NOMO-1 treated with DMSO at 0.1 percent for 48 hours (cell line): Measurements from ENCODE around the gene PRPSAP1.

ENCODE experiments used
- DNase-seq: peaks from one replicate; lab custom pipeline; 2025; ENCODE audit not compliant: unreplicated experiment; lab: John Stamatoyannopoulos, UW

The PRPSAP1 gene

DNA sequence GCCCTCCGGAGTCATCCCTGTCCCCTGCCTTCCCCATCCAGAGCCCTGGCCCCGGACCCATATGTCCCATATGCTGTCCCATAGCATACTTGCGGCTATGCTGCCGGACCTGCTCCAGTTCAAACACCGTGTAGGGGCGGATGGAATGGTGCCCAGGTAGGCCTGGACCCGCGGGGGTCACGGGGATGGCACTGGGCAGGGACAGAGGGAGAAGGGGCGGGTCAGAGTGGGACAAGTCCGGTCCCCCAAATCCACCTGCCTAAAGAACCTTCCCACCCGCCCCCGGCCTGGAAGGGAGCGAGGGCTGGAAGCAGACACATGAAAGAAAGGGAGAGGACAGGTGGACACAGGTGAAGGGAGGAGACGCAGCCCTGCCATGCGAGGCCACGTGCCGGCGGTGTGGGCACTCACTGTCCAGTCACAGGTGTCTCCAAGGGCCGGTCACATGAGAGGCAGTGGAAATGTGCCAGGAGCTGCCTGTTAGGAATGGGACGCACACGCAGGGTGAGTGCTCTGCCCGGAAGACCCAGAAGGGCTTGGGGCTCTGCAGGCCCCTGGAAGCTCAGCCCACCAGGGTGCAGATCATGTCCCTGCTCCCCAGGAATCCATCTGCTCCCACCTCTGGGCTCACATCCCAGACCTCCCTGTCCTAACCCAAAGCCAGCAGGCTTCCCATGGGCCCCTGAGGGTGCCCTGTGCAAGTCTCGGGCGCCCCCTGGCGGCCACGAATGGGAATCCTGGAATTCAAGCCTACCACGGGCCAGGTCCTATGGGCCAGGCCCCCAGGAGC, 74.6 kb downstream of the PRPSAP1 start:
- DNase-seq, result peak; percentile 48

DNA sequence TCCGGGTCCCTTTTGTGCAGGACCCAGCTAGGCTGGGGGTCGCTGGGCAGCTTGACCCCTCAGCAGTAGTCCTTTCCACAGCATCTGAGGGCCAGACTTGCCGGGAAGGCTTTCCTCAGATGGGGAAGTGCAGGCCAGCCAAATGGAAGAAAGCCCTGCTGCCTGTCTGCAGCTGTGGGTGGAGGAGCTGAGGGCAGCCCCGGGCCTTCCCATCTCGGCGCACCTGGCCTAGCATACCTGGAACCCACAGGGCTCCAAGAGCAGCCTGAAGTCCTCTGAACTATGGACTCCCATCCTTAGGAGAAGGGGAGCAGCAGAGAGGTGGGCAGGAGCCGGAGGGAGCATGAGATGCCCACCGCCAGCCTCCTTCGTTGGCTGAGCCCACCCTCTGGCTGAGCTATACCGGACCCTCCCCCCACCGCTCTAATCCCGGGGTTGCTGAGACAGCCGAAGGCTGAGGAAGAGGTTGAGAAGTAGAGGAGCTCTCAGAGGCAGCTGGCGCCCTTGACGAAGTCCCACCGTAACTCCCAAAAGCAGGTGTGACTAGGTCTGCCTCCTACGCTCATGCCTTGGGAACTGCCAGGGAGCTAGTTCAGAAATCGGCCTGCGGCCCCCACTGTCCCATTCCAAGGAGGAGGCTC, 75.3 kb downstream of the PRPSAP1 start:
- no peak for DNase-seq

DNA sequence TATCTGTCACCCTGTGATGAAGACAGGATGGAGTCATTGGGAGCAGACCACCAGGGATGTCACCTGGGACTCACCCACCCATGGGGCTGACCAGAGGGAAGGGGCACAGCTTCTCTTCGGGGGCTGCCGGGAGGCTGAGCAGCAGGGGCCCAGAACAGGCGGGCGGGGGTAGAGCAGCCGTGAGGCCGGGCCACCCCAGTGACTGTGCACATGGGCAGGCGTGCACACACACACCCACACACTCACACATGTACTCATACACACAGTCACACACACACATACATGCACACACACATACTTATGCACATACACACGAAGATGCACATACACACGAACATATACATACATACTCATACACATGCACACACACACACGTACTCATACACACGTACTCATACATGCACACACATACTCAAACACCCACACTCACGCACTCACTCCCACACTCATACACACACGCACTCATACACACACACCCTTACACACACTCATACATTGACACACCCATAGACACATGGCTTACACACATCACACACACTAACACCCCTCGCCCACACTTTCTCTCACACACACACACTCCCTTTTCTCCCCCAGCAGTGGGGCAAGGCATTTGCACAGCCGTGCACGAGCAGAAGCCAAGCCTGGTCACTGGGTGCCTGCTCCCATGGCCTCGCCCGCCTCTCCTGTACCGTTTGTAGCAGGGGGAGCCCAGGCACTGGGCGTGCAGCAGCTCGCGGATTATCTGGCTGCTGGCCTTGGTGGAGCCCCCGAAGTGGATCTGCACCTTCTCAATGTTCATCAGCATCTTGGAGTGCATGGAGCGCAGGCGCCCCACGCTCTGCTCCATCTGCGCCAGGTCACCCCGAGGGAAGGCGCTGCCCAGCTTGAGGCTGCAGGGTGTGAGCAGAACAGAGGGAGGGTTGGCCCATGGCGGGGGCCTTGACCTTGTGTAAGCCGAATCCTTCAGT, 76.1 kb downstream of the PRPSAP1 start:
- no peak for DNase-seq

DNA sequence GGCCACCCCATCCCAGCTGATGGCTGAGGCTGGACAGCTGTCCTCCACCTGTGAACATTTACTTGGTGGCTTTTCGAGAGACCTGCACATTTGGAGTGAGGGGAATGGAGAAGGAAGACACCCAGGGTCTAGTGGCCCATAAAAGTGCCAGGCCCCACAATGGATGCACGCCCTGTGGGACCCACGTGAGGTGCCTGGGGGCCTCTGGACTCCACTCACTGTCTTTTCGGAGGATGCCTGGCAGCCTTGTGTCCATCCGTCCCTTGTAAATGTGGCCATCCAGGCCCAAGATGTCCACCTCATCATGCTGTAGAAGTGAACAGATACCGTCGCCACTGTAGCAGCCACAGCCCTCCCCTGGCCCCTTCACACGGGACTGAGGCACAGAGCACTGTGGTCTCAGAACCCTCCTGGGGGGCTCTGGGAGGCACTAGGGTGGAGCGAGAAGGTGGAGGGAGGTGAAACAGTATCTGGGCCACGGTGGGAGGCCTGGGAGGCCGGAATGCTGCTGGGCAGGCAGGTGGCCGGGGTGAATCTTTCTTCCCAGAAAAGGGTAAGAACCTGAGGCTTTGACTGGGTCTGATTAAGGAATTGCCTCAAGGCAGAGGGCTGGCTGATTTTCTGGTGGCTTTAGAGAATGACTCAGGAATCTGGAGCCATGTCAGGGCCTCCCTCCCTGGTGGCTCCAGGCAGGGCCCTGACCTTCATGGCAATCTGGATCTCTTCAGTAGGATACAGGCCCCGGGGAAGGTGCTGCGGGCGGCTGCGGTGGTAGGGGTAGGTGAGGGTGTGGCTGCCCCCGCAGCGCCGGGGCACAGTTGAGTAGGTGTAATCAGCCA, 77.0 kb downstream of the PRPSAP1 start:
- no peak for DNase-seq

DNA sequence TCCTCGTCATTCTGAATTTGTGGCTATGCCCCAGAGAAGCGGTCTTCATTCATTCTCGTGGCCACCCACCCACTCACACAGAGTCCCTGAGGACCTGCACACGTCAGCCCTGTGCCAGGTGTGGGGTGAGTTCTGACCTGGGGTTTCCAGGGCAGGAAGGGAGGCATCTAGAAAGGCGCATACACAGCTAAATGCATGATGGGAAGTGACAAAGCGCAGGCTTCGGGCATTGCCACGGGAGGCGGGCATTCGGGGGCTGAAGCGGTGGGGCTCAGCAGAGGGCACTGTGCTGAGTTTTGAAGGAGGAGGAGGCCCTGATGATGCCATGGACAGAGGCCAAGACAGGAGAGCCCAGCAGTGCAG, 77.7 kb downstream of the PRPSAP1 start:
- no peak for DNase-seq

DNA sequence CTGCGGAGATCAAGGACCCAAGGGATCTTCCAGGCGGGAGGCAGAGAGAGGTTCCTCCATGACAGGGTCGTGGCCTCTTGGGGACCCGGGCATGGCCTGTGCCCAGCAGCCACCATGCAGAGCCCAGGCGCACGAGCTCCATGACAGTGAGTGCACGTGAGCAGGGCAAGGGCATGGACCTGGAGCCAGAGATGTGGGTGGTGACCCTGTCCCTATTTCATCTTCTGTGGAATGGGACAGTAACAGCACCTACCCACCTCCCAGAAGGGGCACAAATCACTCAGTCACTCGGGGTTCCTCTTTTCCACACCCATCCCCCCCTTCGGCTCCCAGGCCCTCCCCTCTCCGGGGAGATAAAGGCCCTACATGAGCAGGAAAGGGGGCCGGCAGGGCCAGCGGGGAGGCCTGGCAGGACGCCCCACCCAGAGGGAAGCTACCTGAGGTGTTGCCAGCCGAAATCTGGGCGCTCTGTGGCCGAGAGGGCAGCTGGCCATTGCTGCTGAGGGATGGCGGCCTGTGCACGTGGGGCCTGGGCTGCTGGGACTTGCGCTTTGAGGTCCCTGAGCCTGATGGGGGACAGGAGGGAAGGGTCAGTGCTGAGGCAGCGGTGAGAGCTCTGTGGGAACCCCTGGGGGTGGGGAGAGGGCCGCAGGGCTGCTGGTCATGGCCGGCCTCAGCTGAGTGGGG, 78.2 kb downstream of the PRPSAP1 start:
- DNase-seq, result no peak

DNA sequence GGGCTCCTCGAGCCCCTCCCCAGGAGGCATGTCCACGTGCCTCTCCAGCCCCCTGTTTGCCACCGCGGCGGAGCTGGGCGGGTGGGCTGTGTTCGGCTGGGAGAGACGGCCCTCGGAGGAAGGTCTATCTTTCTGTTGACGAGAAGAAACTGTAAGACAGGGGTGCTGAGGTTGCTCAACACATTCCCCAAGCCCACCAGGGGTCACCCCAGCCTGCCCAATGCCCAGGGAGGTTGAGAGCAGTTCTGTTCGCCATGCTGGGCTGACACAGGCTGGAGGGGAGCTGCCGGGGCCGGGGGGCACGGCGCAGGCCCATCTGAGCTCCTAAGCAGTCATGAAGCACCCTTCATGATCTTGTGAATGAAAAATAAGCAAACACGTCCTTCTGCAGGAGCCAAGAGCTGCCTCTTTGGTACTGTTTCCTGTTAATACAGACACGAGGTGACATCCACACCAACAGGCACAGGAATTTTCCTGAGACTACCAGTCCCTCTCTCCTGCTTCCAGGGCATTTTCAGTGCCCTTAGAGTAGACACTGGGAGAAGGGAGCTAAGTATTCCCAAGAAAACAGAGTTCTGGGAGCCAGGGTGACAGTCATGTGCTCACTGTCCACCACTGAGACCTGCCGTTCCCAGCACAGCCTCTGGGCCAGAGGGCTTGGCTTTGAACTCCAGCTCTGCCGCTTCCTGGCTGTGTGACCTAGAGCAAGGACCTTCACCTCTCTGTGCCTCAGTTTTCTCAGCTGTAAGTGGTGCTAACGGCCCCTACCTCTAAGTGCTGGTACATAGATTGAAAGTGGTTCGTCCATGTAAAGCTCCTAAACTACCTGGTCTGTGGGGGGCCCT, 79.4 kb downstream of the PRPSAP1 start:
- DNase-seq, result no peak

DNA sequence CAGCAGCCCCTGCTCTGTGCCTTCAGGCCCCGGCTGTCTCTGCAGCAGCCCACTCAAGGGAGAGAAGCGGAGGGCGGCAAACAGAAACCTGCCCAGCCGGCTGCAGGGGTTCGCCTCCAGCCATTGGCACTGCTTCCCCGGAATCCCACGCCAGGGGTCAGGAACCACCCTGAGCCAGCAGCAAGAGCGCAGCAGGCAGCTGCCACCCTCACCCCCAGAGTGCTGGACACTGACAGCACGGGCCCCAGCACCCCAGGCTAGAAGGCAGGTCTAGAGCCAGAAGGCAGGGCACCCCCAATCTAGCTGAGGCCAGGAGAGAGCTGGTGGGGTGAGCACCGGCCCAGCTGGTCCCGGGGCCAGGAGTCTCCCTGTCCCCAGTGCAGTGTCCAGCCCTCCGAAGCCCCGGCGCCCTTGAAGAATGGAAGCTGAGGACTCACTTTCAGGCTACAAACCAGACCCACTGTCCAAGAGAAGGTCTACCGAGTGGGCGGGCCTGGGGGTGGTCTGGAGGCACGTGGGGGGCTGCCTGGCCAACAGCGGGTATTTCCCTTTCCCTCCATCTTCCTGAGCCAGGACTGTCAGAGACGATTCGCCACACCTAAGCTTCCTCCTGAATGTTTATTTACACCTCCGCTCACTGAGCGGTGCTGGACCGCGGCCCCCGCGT, 80.1 kb downstream of the PRPSAP1 start:
- DNase-seq, result no peak

DNA sequence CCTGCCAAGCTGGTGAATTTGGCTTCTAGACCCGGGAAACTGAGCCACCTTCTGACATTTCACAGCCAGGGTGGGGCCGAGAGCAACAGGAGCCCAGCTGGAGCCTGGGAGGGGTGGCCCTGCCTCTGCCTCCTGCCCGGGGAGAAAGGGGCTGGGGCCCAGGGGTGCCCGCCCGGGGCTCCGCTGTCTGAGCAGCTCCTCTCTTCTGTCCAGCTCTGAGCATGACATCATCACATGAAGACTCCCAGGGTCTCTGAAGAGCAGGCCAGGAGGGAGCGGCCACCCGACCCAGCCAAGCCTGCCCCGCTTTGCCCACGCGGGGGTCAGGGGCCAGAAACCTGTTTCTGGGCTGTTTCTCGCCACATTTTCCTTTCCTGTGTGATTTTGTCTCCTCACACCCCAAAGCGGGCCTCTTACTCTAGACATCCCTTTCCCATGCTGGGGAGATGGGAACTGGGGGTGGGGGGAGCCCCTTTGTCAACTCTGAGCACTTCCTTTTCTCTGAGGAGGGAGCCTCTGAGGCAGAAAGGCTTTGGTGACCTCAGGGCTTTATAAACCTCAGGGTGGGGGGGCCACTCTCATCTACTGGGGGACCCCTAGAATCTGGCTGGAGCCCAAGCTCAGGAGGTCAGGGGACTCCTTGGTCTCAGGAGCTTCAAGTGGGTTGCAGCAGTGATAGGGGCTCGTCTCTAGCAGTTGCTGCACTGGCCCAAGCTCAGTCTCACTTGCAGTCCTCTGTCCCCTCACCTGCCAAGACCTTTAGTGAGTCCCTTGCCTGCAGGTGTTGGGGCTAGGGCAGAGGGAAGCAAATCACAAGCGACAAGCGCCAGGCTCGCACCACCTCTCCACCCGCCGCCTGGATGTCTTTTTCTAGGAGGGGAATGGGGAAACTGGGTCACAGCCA, 80.9 kb downstream of the PRPSAP1 start:
- no peak for DNase-seq

DNA sequence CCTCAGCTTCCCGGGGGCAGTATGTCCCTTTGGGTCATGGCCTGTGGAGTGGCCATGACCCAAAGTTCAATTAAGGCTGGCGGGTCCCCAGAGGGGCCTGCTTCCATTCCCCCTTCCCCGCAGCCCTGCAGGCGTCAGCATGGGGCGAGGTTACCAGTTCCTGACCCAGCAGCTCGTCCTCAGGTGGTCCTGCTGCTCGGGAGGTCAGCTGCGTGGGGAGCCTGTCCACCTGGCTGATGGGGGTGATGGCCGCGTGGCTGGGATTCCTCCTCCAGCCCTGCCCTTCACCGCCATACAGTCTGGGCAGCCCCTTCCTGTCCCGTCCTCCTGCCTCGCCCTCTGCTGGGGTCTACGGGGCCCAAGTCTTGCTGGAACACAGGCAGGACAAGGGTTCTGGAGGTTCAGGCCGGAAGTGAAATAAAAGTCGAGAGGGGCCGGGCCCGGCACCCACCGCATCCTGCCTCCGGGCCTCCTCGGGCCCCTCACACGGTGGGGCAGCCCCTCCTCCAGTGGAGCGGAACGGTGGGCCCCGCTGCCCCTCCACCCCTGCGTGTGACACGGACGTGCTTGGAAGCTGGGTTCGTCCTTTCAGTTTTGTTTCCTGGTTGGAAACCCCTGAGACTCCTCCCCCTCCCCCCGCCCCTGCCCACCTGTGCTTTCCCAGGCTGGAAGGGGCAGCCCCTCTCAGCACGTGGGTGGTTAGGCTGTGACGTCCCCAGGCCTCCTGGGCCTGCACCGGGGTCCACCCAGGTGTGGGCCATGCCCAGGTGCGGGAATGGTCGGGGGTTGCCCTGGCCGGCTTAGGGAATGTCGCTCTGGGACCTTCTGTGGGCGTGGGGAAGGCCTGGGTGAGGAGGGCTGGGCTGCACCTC, 81.8 kb downstream of the PRPSAP1 start:
- DNase-seq, result no peak

DNA sequence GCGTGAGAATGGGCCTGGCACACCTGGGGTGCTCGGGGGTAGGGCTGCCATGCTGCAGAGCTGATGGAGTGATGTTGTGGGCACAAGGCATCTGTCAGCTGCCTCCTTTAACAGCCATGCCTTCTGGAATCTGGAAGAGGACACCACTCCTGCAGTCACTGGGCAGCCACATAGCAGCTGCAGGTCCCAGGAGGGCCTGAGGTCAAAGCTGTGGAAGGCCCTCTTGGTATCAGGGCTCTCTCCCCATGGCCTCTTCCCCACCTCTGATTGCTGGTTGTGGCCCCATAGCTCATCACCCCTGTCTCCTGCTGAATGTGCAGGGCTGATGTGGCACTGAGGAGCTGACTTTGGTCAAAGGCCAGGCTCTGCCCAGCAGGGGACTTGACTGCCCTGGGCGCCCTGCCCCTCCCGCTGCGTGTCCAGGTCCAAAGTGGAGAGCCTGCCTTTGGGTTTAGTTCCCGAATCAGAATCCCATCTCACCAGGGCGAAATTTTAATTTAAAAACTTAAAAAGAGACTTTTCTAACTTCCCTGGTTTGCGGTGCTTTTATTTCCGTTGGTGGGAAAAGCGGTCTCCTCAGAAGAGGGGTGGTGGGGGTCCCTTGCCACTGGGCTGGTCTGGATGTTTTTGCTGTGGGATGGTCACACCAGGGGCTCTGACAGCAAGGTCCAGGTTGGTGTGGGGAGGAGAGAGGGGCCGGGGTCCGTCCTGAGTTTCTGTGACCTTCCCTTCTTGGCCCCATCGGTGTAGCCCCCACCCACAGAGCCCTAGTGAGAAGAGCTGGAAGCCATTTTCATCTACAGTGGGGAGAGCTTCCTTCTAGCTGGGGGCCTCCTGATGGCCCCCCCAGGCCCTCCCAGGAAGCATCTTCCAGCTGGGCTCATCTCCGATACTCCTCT, 82.7 kb downstream of the PRPSAP1 start:
- no peak for DNase-seq

DNA sequence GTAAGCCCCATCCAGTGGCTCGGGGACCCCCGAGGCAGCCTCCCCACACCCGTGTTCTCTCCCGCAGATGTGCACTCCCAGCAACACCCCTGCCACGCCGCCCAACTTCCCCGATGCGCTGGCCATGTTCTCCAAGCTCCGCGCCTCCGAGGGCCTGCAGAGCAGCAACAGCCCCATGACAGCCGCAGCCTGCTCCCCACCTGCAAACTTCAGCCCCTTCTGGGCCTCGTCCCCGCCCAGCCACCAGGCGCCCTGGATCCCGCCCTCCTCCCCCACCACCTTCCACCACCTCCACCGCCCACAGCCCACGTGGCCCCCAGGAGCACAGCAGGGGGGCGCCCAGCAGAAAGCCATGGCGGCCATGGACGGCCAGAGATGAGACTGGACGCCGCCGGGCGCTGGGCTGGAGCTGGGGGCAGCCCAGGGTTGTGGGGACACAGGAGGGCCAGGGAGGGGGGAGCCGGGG, 83.6 kb downstream of the PRPSAP1 start:
- DNase-seq, result no peak

DNA sequence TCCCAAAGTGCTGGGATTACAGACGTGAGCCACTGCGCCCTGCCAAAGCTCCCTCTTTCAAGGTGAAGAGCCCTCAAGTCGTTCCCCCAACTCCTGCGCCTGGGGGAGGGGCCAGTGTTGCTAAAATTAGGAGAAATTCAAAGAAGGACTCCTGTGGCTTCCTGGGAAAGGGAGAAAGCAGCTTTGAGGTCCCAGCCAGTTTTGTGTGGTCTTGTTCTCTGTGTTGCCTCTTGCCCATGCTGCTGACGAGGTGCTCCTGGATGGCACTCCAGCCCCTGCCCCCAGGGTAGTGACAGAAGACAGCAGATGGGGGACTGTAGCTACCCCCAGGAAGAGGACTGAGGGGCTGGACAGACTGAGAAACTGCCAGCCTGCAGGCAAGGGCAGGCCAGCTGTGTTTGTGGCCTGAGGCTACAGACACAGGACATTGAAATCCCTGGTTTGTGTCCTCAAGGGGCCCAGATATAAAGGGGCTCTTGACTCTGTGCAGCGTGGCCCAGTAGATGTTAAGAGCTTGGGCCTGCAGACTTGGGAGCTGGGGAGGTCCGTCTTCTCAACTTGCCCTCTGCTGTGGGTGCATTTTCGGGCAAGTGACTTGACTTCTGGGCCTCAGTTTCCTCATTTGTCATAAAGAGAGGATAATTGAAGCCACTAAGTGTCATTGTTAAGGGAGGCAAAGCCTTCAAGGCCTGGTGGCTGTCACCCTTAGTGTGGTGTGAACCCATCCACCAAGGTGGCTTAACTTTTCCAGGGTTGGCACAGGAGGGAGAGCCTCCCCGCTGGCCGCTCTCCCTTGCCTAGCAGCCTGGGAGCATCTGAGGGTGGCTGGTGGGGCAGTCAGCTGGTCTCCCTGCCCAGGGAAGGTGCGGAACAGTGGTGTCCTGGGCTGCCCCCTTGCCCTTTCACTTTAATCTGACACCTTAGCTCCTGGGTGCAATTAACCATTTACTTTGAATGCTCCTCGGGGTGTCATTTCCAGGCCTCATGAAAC, 84.4 kb downstream of the PRPSAP1 start:
- no peak for DNase-seq

DNA sequence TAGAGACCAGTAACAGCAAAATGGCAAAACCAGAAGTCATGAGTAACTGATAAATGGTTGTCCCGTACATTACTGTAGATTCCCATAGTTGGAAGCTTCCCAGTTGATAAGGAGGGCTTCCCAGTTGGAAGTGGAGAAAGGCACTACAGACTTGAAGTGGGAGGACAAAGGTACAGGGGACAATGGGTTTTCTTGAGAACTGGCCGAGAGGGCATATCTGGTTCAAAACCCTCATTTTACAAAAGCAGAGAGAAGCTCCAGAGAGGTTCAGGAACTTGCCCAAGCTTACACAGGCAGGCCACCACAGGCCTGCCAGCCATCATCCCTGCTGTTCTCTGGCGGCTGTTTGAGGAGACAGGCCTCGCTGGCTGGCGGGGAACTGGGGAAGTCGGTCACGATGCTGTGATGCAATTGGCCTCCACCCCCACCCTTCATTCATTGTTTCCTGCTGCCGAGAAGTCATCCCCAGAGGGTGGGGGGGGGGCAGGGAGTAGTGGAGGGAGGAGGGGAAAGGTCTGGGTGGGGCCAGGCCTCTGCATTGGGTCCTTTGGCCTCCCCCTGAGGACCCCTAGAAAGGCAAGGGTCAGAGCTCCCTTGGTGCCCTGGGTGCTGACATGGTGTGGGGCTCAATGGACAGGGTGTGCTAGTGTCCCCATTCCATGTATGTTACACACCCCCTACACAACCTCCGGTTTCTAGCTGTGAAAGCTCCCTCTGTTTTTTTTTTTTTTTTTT, 85.5 kb downstream of the PRPSAP1 start:
- peak; percentile 82 for DNase-seq
